ENCODE data around the gene DPP9.

The DPP9 gene

DNA sequence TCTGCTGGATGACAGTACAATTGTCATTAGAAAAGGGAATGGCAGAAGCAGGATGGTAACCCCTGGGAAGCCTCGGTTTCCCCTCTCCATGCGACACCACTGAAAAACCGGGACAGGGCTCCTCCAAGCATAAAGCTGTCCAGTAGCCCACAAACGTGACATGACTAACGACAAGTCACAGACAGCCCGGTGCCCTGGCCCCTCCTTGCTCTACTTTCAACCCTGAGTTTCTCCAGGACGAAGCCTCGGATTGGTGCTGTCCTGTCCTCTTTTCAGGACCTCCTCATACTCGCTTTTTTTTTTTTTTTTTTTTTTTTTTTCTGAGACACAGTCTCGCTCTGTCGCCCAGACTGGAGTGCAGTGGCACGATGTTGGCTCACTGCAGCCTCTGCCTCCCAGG lies 16.3 kb downstream of the DPP9 start:
- TF ChIP-seq GATA3 (IDR thresholded peaks at IDR 0.05; ENCODE audit: low read depth, low read length) (no peak), GATA2 (IDR thresholded peaks at IDR 0.05; ENCODE audit: low read depth, low read length) (no peak)

DNA sequence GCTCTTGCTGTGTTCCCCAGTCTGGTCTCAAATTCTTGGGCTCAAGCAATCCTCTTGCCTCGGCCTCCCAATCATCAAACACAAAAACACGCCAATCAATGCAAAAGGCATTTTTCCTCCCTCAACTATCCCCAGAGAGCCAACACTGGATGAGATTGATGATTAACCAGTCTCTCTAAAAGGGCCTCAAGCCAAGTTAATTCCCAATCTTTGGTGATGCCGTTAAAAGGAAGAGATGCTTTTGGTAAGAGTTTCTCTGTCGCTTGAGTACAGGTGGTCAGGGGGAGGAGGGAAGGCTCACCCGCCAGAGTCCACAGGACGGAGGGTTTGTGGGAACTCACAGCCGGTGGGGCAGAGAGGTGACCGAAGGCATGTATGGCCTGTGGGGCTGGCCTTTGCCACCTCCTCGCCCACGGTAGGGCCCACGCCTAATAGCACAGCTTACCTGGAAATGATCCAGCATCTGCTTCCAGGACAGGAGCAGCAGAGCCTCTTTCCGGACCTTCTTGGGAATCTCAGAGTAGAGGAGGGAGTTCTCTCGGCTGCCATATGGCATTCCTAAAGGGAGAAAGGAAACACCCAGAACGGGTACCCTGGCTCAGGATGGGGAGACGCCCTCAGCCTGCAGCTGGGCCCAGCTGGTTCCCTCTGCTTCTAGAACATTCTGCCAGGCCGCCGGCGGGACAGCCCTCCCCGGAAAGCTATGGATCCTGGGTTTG lies 18.1 kb downstream of the DPP9 start:
- TF ChIP-seq GATA3 (IDR thresholded peaks at IDR 0.05; ENCODE audit: low read depth, low read length) (no peak), GATA2 (IDR thresholded peaks at IDR 0.05; ENCODE audit: low read depth, low read length) (no peak)

DNA sequence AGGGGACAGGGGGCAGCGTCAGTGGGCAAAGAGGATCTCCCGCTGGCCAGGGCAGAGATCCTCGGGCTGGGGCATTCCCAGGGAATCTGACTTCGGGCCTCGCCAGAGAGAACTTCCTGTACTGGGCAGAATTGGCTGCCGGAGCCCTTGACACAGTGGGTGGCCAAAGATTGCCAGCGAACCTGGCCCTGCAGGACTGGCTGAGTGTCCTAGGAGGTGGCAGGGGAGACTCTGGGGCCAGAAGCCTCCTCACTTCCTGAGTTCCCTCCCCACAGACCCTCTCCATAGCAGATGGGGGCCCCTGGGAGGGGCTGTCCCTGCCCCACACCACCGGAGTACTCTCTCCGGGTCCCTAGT lies 19.3 kb downstream of the DPP9 start:
- no peak for TF ChIP-seq GATA2 (IDR thresholded peaks at IDR 0.05; ENCODE audit: low read depth, low read length)
- no peak for TF ChIP-seq GATA3 (IDR thresholded peaks at IDR 0.05; ENCODE audit: low read depth, low read length)

DNA sequence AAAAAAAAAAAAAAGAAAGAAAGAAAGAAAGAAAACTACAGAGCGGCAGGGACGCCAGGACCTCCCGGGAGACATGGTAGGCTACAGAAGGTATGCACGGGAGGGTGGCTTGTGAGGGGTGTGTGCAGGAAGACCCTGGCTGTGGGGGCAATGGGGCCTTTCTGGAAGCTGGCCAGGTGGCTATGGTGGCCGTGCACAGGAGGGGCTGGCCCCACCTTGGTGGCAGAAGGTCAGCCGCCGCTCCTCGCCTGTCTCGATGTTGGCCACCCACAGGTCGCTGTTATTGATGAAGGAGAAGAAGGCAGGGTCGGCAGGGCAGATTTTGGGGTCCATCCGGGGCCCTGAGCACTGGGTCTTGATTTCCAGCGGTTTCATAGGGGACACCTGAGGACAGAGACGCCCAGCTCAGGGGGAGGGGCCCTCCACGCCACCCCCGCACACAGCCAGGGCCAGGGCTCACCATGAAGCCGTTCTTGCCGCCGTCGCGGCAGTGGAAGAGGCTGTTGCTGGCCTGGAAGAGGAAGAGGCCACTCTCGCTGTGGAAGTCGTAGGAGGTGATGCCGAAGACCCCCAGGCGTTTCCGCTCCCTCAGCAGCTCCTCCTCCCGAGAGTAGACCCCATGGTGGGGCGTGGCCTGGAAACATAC lies 19.8 kb downstream of the DPP9 start:
- no peak for TF ChIP-seq GATA2 (IDR thresholded peaks at IDR 0.05; ENCODE audit: low read depth, low read length)

GRCh38 chr19:4702764-4703163 lies 20.9 kb downstream of the DPP9 start:
- TF ChIP-seq GATA2 (IDR thresholded peaks at IDR 0.05; ENCODE audit: low read depth, low read length) (no peak), GATA3 (IDR thresholded peaks at IDR 0.05; ENCODE audit: low read depth, low read length) (no peak)

- TF ChIP-seq GATA2 (IDR thresholded peaks at IDR 0.05; ENCODE audit: low read depth, low read length), result no peak
- TF ChIP-seq GATA3 (IDR thresholded peaks at IDR 0.05; ENCODE audit: low read depth, low read length), result no peak
These were observed 22.1 kb downstream of the DPP9 start for GRCh38 chr19:4701557-4701956.

DNA sequence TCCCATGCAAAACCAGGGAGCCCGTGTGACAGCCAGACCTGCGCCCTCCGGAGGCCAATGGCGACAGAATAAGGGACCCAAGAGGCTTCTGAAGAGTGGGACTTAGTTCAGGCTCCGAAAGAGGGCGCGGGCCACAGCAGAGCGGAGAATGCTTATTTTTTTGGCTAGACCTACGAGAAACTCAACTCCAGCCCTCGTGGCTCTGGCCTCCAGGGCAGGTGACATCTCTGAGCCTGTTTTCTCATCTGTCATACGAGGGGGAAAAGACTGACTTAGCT lies 23.0 kb downstream of the DPP9 start:
- TF ChIP-seq GATA3 (IDR thresholded peaks at IDR 0.05; ENCODE audit: low read depth, low read length), result no peak
- no peak for TF ChIP-seq GATA2 (IDR thresholded peaks at IDR 0.05; ENCODE audit: low read depth, low read length)

DNA sequence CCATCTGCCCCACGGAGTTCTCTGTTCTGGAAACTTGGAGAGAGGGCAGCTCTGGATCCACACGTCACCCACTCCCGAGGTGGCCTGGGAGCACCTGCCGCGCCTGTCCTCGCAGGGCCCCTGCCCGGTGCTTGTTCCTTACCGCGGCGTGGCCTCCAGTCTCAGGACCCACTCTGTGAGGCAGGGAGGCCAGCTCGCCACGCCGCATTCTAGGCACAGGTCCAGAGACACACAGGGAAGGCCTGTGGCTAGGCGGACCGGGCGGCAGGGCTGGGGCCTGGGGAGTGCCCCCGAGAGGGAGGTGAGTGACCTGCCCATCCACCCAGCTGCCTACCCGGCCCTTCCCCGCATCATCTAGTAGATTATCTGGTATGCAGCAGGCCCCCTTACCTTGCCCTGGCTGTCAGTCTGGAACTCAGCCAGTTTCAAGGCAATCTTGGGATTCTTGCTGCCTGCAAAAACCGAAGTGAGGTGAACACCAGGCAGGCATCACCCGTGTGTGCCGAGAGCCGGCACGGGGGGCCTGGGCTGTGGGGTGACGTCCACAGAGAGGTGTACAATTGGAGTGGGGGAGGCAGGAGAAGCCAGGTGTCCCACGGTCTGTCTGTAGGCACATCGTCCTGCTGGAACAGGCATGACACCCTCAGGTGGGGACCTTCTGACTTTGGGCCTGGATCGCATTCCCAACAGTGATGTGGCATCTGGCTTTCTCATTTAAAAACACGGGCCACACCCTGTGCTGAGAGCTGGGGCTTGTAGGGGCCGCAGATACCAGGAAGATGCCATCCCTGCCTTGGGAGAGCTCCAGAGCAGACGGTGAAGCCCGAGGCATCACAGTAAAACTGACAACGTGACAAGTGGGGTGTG lies 23.6 kb downstream of the DPP9 start:
- no peak for TF ChIP-seq GATA2 (IDR thresholded peaks at IDR 0.05; ENCODE audit: low read depth, low read length)
- no peak for TF ChIP-seq GATA3 (IDR thresholded peaks at IDR 0.05; ENCODE audit: low read depth, low read length)

- TF ChIP-seq GATA3 (IDR thresholded peaks at IDR 0.05; ENCODE audit: low read depth, low read length), result no peak
- TF ChIP-seq GATA2 (IDR thresholded peaks at IDR 0.05; ENCODE audit: low read depth, low read length), result no peak
These were observed 26.3 kb downstream of the DPP9 start for GRCh38 chr19:4697304-4697703.

- TF ChIP-seq GATA3 (IDR thresholded peaks at IDR 0.05; ENCODE audit: low read depth, low read length) (no peak), GATA2 (IDR thresholded peaks at IDR 0.05; ENCODE audit: low read depth, low read length) (no peak)
These were observed 28.4 kb downstream of the DPP9 start for GRCh38 chr19:4695224-4695731.

GRCh38 chr19:4694211-4694987 lies 29.2 kb downstream of the DPP9 start:
- TF ChIP-seq GATA2 (IDR thresholded peaks at IDR 0.05; ENCODE audit: low read depth, low read length) (no peak), GATA3 (IDR thresholded peaks at IDR 0.05; ENCODE audit: low read depth, low read length) (no peak)

DNA sequence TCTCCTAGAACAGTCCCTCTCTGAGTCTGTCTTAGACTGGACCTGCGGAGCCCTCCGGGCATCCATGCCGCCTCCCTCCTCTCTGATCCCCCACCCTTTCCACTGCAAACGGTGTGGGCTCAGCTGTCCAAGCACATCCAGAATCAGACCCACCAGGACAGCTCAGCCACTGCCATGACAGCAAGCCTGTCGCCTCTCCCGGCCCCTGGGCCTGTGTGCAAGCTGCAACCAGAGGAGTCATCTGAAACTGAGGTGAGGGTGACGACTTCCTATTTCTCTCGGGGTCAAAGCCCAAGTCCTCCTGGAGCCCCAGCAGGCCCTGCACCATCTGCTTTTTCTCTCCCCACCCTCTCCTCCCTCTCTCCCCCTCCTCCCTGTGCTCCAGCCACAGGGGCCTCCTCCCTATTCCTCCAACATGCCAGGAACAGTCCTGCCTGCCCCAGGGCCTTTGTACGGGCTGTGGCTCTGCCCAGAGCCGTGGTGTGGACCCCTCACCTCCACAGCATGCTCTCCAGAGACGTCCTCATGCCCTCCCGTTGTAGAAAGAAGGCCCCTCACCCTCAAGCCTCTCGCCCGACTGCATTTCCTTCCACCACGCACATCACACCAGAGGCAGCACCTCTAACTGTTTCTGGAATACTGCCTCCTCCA lies 30.0 kb downstream of the DPP9 start:
- TF ChIP-seq GATA2 (IDR thresholded peaks at IDR 0.05; ENCODE audit: low read depth, low read length) (no peak), GATA3 (IDR thresholded peaks at IDR 0.05; ENCODE audit: low read depth, low read length) (no peak)

DNA sequence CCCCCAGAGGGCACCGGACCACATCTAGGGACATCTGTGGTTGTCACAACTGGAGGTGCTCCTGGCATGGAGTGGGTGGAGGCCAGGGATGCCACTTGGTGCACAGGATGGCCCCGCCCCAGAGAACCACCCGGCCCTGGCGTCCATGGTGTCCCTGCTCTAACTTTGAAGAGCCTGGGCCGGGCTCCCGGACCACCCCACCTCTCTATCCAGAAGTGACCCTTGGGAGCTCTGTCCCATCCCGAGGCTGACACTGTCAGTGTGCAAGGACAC lies 30.6 kb downstream of the DPP9 start:
- TF ChIP-seq GATA3 (IDR thresholded peaks at IDR 0.05; ENCODE audit: low read depth, low read length) (no peak), GATA2 (IDR thresholded peaks at IDR 0.05; ENCODE audit: low read depth, low read length) (no peak)
